ENCODE data around the gene KIF6.
"Not testable (repeated sequence)": the region's sequence is repeated elsewhere in the genome, so short reads cannot be mapped to it uniquely, and the experiment has no call there.

Gene KIF6

DNA sequence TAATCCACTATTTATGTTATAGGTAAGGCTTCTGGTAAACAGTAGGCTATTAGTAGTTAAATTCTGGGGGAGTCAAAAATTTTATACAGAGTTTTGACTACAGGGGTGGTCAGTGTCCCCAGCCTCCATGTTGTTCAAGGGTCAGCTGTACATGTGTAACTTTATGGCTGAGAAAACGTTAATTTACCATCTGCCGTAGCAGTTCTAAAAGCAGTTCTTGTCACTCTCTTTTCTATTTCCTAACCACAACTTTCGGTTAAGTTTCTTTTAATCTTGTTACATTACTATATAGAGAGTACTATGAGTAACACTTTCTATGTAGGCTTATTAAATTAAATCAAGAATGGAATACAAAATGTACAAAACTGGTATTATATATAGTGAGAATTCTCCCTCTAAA, 21.6 kb upstream of the KIF6 start:
- ATAC-seq (no peak), DNase-seq (no peak)
- Mint-ChIP-seq H3K9me3 (peaks cover 0 to 7% of the 10 kb centered on the region in 2 donors), H3K4me1 (no peaks in the 10 kb centered on the region), H3K4me3 (no peak overlapping the region), H3K27ac (no peak overlapping the region), H3K27me3 (peaks cover 11% of the 10 kb centered on the region)

GRCh38 chr6:39733704-39734103, 8.5 kb upstream of the KIF6 start:
- peaks cover 15% of the 10 kb centered on the region for H3K27me3 Mint-ChIP-seq
- H3K4me3 Mint-ChIP-seq: no peak overlapping the region
- no peak for DNase-seq
- H3K9me3 Mint-ChIP-seq: no peaks in the 10 kb centered on the region
- no peak overlapping the region for H3K27ac Mint-ChIP-seq
- no peaks in the 10 kb centered on the region for H3K4me1 Mint-ChIP-seq
- ATAC-seq: no peak

DNA sequence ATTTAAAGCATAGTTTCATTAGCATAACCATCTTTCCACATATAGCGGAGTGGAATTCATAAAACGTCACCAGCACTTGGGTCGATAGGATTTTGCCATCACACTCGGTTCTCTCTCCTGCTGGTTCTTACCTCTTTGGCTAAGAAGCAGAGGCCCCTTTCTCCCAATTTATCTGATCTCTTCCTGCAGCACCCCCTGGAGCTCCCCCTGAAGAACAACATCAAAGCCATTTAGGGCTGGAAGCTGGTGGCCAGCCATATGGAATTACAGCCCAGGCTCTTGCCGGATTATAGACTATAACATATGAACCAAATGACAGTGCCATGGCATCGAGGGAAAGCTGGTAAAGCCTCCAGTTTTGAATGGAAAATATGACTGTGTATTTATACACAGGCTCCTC, 6.4 kb upstream of the KIF6 start:
- H3K4me3 Mint-ChIP-seq: no peak overlapping the region
- peaks cover 13% of the 10 kb centered on the region for H3K27me3 Mint-ChIP-seq
- H3K27ac Mint-ChIP-seq: no peak overlapping the region
- no peak for DNase-seq
- no peak for ATAC-seq
- no peaks in the 10 kb centered on the region for H3K9me3 Mint-ChIP-seq
- H3K4me1 Mint-ChIP-seq: no peaks in the 10 kb centered on the region

DNA sequence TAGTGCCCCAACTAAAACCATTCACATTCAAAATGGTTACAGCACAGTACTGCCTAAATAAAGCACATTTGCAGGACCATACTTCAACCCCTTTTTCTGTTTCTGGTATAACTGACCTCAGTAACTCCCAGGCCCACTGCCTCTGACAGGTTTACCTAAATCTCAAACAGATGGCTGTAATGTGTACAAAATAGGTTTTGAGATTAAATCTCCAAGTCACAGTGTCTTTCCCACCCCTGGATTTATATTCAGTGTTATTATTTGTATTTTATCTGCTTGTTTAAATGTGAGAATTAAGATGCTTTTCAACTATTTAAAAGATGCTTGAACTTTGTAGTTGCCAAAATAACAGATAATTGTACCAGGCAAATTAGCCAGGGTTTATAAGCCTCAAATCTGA, 4.7 kb upstream of the KIF6 start:
- DNase-seq: no peak
- no peak overlapping the region for H3K27ac Mint-ChIP-seq
- no peaks in the 10 kb centered on the region for H3K9me3 Mint-ChIP-seq
- no peak for ATAC-seq
- no peak overlapping the region for H3K4me3 Mint-ChIP-seq
- H3K27me3 Mint-ChIP-seq: peaks cover 13% of the 10 kb centered on the region
- peaks cover 10% of the 10 kb centered on the region for H3K4me1 Mint-ChIP-seq

DNA sequence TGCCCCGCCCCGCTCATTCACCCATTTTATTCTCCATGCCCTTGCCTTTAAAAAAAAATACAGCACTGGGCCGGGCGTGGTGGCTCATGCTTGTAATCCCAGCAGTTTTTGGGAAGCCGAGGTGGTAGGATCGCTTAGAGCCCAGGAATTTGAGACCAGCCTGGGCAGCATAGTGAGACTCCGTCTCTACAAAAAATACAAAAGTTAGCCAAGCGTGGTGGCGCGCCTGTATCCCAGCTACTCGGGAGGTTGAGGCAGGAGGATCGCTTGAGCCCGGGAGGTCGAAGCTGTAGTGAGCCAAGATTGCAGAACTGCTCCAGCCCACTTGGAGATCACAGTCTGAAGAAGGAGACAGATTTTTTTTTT, 407 bp upstream of the KIF6 start:
- no peaks in the 10 kb centered on the region for H3K27me3 Mint-ChIP-seq
- no peak for ATAC-seq
- DNase-seq: no peak
- H3K4me1 Mint-ChIP-seq: peaks cover 15% of the 10 kb centered on the region
- no peaks in the 10 kb centered on the region for H3K9me3 Mint-ChIP-seq
- peak overlapping the region; percentile 96 to 100 for H3K4me3 Mint-ChIP-seq
- H3K27ac Mint-ChIP-seq: no peak overlapping the region

GRCh38 chr6:39723350-39723749, 1.9 kb downstream of the KIF6 start:
- H3K4me3 Mint-ChIP-seq, H3K27me3 Mint-ChIP-seq, H3K9me3 Mint-ChIP-seq, H3K27ac Mint-ChIP-seq, DNase-seq, ATAC-seq: not testable (repeated sequence)
- H3K4me1 Mint-ChIP-seq: peaks cover 15% of the 10 kb centered on the region

- Mint-ChIP-seq H3K9me3 (no peaks in the 10 kb centered on the region), H3K27me3 (no peaks in the 10 kb centered on the region), H3K4me3 (no peak overlapping the region), H3K4me1 (no peaks in the 10 kb centered on the region), H3K27ac (no peak overlapping the region)
- no peak for ATAC-seq
- DNase-seq: no peak
These were observed 10.4 kb downstream of the KIF6 start for GRCh38 chr6:39714802-39715201.

DNA sequence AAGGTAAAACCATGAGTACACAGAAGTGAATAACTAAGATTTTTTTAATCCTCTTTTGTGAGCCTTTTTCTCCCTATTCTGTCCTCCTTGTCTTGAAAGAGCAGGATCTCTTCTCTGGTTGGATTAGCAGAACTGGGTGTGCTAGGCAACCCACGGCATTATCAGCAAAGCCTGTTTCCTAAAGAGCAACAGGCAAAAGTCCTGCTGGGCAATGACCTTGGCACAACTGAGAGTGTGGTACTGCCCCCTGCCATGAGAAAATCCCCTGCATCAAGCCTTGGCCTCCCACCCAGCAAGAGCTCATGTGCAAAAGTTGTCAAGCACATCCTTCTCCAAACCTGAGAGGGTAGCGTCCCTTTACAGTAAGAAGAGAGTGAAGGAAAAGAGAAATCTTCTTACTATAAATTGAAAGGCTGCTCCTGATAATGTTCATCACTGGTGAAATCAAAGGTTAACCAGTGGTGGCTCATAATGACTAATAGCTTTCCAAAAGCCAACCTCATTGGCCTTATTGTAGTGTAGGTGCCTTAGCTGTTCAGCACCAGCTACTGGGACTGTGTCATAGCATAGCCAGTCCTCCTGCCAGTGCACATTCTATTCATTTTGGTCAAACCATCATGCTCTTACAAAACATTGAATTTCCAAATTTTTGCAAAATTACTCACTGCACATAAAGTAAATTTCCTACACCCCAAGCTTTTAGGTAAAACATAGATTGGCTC, 17.1 kb downstream of the KIF6 start:
- H3K4me1 Mint-ChIP-seq: no peaks in the 10 kb centered on the region
- H3K4me3 Mint-ChIP-seq: no peak overlapping the region
- no peak overlapping the region for H3K27ac Mint-ChIP-seq
- ATAC-seq (no peak), DNase-seq (no peak)
- no peaks in the 10 kb centered on the region for H3K9me3 Mint-ChIP-seq
- H3K27me3 Mint-ChIP-seq: no peaks in the 10 kb centered on the region

- ATAC-seq: no peak
- no peak overlapping the region for H3K4me3 Mint-ChIP-seq
These were observed 18.3 kb downstream of the KIF6 start for GRCh38 chr6:39706819-39707335.

DNA sequence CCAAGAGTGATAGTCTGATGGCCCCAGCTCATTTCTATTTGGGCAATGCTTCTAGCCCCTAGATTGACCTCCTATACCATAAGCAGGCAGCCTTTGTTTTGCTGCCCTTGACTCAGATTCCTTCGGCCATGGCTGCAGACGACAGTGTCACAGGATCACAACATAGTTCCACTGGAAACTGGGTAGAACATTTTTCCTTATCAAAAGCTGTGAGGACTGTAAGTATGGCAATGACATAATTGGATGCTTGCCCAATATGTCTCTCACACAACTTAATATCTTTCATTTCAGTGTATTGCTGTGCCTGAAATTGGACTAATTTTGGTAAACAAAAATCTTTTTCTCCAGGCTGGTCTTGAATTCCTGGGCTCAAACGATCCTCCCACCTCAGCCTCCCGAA, 22.9 kb downstream of the KIF6 start:
- Mint-ChIP-seq H3K4me3 (no peak overlapping the region), H3K27me3 (no peaks in the 10 kb centered on the region), H3K27ac (no peak overlapping the region), H3K4me1 (no peaks in the 10 kb centered on the region), H3K9me3 (no peaks in the 10 kb centered on the region)
- DNase-seq (no peak), ATAC-seq (no peak)

More at GRCh38 chr6:39706819-39707335, 18.3 kb downstream of the KIF6 start:
- Mint-ChIP-seq H3K27me3 (no peaks in the 10 kb centered on the region), H3K4me1 (no peaks in the 10 kb centered on the region), H3K27ac (no peak overlapping the region), H3K9me3 (no peaks in the 10 kb centered on the region)
- no peak for DNase-seq

DNA sequence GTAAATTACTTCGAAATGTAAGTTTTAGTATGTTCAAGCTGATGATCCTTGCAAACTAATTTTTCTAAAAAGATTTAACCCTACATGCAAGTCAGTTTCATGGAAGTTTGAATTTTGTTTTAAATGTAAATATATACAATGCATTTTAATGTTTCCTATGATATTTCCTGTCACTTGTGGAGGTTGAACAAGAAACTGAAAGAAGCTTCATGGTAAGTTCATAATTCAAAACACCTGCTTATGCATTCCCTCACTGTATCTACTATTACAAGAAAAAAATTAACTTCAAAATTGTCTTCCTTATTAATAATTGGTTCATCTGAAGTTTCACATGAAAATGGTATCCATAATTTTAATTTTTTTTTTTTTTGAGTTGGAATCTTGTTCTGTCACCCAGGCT, 24.8 kb downstream of the KIF6 start:
- no peak overlapping the region for H3K27ac Mint-ChIP-seq
- H3K4me1 Mint-ChIP-seq: no peaks in the 10 kb centered on the region
- no peaks in the 10 kb centered on the region for H3K27me3 Mint-ChIP-seq
- no peak overlapping the region for H3K4me3 Mint-ChIP-seq
- ATAC-seq (no peak), DNase-seq (no peak)
- no peaks in the 10 kb centered on the region for H3K9me3 Mint-ChIP-seq

DNA sequence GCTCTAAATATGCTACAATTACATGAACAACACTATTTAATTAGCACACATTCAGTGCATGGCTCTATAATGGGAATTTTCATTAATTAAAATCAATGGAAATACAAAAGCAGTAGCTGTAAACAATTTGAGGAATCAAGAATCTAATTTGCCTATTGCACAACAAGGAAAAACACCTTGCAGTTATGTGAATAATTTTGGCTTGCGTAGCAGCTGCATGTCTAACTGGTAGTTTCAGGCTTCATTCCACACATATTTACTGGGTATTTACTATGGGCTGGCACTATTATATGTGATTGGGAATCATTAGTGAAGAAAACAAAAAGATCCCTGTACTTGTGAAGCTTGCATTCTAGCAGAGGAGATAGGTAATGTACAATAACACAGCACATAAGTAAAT, 26.4 kb downstream of the KIF6 start:
- Mint-ChIP-seq H3K27ac (no peak overlapping the region), H3K27me3 (peaks cover 12% of the 10 kb centered on the region), H3K9me3 (no peaks in the 10 kb centered on the region), H3K4me1 (no peaks in the 10 kb centered on the region), H3K4me3 (no peak overlapping the region)
- DNase-seq (no peak), ATAC-seq (no peak)

DNA sequence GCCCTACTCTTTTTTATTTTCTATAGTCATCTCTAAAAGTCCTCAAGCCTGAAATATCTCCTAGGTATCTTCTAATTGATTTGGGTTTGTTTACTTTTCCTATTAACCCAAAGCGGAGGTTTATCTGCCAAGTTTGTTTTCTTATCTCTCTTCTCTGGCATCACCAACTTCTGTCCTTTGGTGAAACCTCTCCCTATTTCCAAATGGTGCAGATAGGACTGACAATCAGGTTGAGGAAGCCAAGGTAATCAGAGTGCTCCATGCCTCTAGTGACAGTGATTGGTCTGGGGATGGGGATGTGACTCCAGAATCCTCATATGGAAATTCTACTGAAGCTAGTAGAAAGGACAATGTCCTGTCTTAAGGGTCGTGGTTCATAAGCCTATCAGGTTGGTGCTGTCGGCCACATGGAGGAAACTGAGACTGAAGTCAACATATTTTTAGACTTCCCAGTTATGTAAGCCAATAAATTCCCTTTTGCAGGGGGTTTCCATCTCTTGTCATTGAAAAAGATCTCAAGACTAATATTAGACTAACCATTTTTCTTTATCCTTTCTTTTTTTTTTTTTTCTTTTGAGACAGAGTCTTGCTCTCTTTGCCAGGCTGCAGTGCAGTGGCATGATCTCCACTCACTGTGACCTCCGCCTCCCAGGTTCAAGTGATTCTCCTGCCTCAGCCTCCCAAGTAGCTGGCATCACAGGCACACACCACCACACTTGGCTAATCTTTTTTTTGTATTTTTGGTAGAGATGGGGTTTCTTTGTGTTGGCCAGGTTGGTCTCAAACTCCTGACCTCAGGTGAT, 28.0 kb downstream of the KIF6 start:
- H3K27me3 Mint-ChIP-seq: peaks cover 21% of the 10 kb centered on the region
- H3K27ac Mint-ChIP-seq: no peak overlapping the region
- H3K4me3 Mint-ChIP-seq: no peak overlapping the region
- no peaks in the 10 kb centered on the region for H3K4me1 Mint-ChIP-seq
- H3K9me3 Mint-ChIP-seq: no peaks in the 10 kb centered on the region
- ATAC-seq (no peak), DNase-seq (no peak)

- ATAC-seq (no peak), DNase-seq (no peak)
- Mint-ChIP-seq H3K4me1 (no peaks in the 10 kb centered on the region), H3K27me3 (peaks cover 35% of the 10 kb centered on the region), H3K27ac (no peak overlapping the region), H3K9me3 (no peaks in the 10 kb centered on the region), H3K4me3 (no peak overlapping the region)
These were observed 29.8 kb downstream of the KIF6 start for GRCh38 chr6:39695447-39695846.

- H3K9me3 Mint-ChIP-seq: no peaks in the 10 kb centered on the region
- H3K27me3 Mint-ChIP-seq: peaks cover 48% of the 10 kb centered on the region
- no peaks in the 10 kb centered on the region for H3K4me1 Mint-ChIP-seq
- H3K27ac Mint-ChIP-seq: peak overlapping the region in 1 of 2 donors; percentile 21
- ATAC-seq (no peak), DNase-seq (no peak)
- H3K4me3 Mint-ChIP-seq: no peak overlapping the region
These were observed 32.0 kb downstream of the KIF6 start for GRCh38 chr6:39693206-39693605.

- Mint-ChIP-seq H3K4me1 (no peaks in the 10 kb centered on the region), H3K27ac (peak overlapping the region in 1 of 2 donors; percentile 6), H3K27me3 (peaks cover 35% of the 10 kb centered on the region), H3K9me3 (no peaks in the 10 kb centered on the region), H3K4me3 (no peak overlapping the region)
- no peak for DNase-seq
- no peak for ATAC-seq
These were observed 36.7 kb downstream of the KIF6 start for GRCh38 chr6:39688494-39688893.

All from stimulated activated naive CD8-positive, alpha-beta T cell treated with anti-CD3 and anti-CD28 coated beads, Interleukin-15, amount 100 ng/mL, for 72 hours (primary cell).